HL-60 (cell line): ENCODE measurements around the gene KRABD2.
"Not testable (repeated sequence)": the region's sequence is repeated elsewhere in the genome, so short reads cannot be mapped to it uniquely, and the experiment has no call there.

Experiments
- DNase-seq, 2 experiments: peaks; one replicate each; pipeline ENCODE4 v3.0.0-alpha.2; 2010 to 2020; ENCODE audit warnings: low read depth in 1 of 2, low spot score in 1 of 2
- H3K27ac ChIP-seq: fragments of 250-450 bp; sonication (Bioruptor Pico); replicated peaks from 2 replicates; pipeline ENCODE4 v1.5.1; 2020; ENCODE audit warnings: mild to moderate bottlenecking, moderate library complexity
- H3K27me3 ChIP-seq: fragments of 250-450 bp; sonication (Bioruptor Pico); 2 replicates; pipeline ENCODE4 v1.5.1; 2021; ENCODE audit warnings: mild to moderate bottlenecking, moderate library complexity; ENCODE audit not compliant: insufficient read depth, poor library complexity, severe bottlenecking
- H3K4me3 ChIP-seq: replicated peaks from 2 replicates; pipeline ENCODE4 v1.5.1; 2011; ENCODE audit warnings: mild to moderate bottlenecking, control low read depth, low read length; ENCODE audit not compliant: insufficient read depth
- GABPA ChIP-seq: IDR thresholded peaks from 2 replicates; pipeline ENCODE4 v1.6.1; 2012; ENCODE audit warnings: low read depth
- POLR2AphosphoS5 ChIP-seq: IDR thresholded peaks from 2 replicates; pipeline ENCODE4 v1.6.1; 2012; ENCODE audit warnings: low read depth
- SPI1 ChIP-seq: IDR thresholded peaks from 2 replicates; pipeline ENCODE4 v1.6.1; 2012; ENCODE audit warnings: low read depth, mild to moderate bottlenecking, borderline replicate concordance
- TF ChIP-seq, protein P1 (sequence below): IDR thresholded peaks from one replicate; pipeline ENCODE4 v1.5.1; 2011; ENCODE audit warnings: low read length, control low read depth, inconsistent platforms; ENCODE audit not compliant: insufficient read depth
- TF ChIP-seq, protein P2 (sequence below): IDR thresholded peaks from 2 replicates; pipeline ENCODE4 v1.6.1; 2012; ENCODE audit warnings: low read depth; ENCODE audit not compliant: insufficient replicate concordance

The KRABD2 gene

DNA sequence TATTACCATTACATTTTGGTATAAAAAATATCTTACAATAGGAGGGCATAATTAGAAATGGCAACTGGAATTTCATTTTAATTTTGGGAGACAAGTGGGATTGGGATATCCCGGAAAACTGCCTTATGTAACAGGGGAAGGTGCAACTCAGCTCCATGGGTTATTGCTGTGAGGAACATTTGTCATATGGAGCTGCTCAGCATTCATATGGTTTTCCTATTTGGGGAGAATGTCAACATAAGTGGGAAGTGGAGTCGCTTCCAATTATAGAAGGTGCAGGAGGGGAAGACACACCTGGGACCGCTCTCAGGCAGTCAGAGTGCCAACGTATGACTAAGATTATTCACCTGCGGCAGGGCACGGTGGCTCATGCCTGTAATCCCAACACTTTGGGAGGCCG is 26.2 kb downstream of the KRABD2 start:
- DNase-seq, result no peak
- no peaks in the 10 kb centered on the region for H3K27me3 ChIP-seq
- no peak overlapping the region for H3K4me3 ChIP-seq
- no peak for TF ChIP-seq GABPA
- TF ChIP-seq POLR2AphosphoS5, result no peak
- no peak for TF ChIP-seq SPI1
- TF ChIP-seq, protein P1, sequence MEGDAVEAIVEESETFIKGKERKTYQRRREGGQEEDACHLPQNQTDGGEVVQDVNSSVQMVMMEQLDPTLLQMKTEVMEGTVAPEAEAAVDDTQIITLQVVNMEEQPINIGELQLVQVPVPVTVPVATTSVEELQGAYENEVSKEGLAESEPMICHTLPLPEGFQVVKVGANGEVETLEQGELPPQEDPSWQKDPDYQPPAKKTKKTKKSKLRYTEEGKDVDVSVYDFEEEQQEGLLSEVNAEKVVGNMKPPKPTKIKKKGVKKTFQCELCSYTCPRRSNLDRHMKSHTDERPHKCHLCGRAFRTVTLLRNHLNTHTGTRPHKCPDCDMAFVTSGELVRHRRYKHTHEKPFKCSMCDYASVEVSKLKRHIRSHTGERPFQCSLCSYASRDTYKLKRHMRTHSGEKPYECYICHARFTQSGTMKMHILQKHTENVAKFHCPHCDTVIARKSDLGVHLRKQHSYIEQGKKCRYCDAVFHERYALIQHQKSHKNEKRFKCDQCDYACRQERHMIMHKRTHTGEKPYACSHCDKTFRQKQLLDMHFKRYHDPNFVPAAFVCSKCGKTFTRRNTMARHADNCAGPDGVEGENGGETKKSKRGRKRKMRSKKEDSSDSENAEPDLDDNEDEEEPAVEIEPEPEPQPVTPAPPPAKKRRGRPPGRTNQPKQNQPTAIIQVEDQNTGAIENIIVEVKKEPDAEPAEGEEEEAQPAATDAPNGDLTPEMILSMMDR, result no peak
- TF ChIP-seq, protein P2, sequence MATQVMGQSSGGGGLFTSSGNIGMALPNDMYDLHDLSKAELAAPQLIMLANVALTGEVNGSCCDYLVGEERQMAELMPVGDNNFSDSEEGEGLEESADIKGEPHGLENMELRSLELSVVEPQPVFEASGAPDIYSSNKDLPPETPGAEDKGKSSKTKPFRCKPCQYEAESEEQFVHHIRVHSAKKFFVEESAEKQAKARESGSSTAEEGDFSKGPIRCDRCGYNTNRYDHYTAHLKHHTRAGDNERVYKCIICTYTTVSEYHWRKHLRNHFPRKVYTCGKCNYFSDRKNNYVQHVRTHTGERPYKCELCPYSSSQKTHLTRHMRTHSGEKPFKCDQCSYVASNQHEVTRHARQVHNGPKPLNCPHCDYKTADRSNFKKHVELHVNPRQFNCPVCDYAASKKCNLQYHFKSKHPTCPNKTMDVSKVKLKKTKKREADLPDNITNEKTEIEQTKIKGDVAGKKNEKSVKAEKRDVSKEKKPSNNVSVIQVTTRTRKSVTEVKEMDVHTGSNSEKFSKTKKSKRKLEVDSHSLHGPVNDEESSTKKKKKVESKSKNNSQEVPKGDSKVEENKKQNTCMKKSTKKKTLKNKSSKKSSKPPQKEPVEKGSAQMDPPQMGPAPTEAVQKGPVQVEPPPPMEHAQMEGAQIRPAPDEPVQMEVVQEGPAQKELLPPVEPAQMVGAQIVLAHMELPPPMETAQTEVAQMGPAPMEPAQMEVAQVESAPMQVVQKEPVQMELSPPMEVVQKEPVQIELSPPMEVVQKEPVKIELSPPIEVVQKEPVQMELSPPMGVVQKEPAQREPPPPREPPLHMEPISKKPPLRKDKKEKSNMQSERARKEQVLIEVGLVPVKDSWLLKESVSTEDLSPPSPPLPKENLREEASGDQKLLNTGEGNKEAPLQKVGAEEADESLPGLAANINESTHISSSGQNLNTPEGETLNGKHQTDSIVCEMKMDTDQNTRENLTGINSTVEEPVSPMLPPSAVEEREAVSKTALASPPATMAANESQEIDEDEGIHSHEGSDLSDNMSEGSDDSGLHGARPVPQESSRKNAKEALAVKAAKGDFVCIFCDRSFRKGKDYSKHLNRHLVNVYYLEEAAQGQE, result no peak
- H3K27ac ChIP-seq, result no peak overlapping the region

DNA sequence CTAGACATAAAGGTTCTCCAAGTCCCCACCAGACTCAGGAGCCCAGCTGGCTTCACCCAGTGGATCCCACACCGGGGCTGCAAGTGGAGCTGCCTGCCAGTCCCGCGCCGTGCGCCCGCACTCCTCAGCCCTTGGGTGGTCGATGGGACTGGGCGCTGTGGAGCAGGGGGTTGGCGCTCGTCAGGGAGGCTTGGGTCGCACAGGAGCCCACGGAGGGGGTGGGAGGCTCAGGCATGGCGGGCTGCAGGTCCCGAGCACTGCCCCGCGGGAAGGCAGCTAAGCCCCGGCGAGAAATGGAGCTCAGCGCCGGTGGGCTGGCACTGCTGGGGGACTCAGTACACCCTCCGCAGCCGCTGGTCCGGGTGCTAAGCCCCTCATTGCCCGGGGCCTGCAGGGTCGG is 29.5 kb downstream of the KRABD2 start:
- not testable (repeated sequence) for H3K27me3 ChIP-seq, H3K4me3 ChIP-seq, DNase-seq, H3K27ac ChIP-seq

DNA sequence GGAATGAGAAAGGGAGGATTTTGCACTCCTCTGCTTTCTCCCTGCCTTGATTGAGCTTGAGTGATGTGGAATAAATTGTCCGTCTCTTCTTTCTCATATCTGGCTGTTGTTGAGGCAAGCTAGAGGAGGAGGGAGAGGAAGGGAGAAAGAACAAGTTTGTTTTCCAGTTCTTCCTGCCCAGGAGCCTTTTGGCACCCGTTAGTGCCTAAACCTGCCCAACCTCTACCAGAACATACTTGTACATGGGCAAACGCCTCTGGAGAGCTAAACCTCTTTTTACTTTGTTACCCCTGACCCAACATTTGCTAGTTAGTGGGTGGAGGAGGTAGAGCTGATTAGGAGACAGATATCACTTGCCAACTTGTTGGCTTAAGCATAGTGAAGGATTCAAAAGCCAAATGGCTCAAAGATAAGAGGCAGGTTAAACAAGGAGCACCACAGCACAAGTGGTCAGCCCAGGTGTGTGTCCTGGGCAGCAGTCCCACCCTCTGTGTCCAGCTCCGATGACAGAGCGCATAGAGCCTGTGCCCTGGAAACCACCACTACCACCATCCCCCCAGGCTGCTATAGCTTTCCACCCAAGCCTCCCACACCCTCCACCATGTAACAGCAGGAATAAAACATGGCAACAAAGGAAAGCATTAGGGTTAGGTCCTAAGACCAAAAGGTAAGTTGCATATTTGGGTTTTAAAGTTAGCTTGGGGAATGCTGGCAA is 30.4 kb downstream of the KRABD2 start:
- TF ChIP-seq, protein P2, result no peak
- TF ChIP-seq, protein P1, result no peak
- TF ChIP-seq POLR2AphosphoS5, result no peak
- no peak for TF ChIP-seq GABPA
- no peak for TF ChIP-seq SPI1
- no peak overlapping the region for H3K4me3 ChIP-seq
- no peak for DNase-seq

DNA sequence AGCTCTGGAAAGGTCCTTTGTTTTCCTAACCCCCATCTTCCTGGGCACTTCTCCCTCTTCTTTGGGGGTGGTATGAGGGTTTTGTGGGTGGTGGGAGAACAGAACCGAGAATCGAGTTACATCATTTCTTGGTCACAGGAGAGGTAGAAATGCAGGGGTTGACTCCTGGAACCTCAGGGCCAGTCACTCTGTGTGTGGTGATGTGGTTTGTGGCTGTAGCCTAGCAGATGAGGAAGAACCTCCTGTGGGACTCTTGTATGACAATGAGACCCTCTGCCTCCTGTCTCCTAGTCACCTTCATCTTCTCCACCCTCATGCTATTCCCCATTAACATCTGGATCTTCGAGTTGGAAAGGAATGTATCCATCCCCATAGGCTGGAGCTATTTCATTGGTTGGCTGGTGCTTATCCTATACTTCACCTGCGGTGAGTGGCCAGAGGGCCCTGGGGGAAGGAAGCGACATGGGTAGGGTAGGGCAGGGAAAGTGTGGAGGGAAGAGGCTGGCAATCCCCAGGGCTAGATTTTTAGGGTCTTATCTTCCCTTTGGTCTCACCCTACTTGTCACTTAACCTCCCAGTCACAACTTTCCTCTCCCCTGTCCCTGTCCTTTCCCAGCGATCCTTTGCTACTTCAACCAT is 31.3 kb downstream of the KRABD2 start:
- Histone ChIP-seq H3K27me3 (no peaks in the 10 kb centered on the region), H3K4me3 (no peak overlapping the region), H3K27ac (no peak overlapping the region)
- peak in 1 of 2 experiments; percentile 61 for DNase-seq
- TF ChIP-seq POLR2AphosphoS5 (no peak), SPI1 (no peak), GABPA (no peak)
- TF ChIP-seq, protein P2, result no peak
- TF ChIP-seq, protein P1, result no peak

More for the DNA sequence above, 30.4 kb downstream of the KRABD2 start:
- Histone ChIP-seq H3K27ac (no peak overlapping the region), H3K27me3 (no peaks in the 10 kb centered on the region)
